ENCODE data around the gene GLB1L3. TPM values are rescaled to one million over a fixed set of nuclear protein-coding genes. Genes with fewer than 3 reads are reported as not detected.

Gene GLB1L3
- total RNA-seq, 4 donors from 2014 or later: 0.16 TPM; not detected in 3

DNA sequence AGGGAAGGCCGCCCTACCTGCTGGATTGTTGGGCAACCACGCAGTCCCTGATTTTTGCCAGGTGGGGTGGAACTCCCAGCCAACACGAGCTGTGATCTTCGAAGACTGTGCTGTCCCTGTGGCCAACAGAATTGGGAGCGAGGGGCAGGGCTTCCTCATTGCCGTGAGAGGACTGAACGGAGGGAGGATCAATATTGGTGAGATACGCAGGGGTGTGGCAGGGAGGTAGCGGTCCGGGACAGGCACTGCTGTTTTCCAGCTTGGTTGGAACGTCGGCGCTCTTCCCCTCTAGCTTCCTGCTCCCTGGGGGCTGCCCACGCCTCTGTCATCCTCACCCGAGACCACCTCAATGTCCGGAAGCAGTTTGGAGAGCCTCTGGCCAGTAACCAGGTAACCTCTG, 15.2 kb upstream of the GLB1L3 start:
- no peak for TF ChIP-seq CTCF (IDR thresholded peaks at IDR 0.05)
- TF ChIP-seq POLR2A (IDR thresholded peaks at IDR 0.05): no peak
- TF ChIP-seq POLR2AphosphoS5 (IDR thresholded peaks at IDR 0.05): no peak
- no peak for TF ChIP-seq EP300 (IDR thresholded peaks at IDR 0.05; ENCODE audit: low read depth)
- intact Hi-C loops (cut with DNase I; ENCODE audit: low total_unique reads) (no loop called here), in situ Hi-C loops (cut with MboI; ENCODE audit: low pct_ligation_motif_present in 1 of 4, low pct_unique_long_range_greater_than_20kb in 1 of 4, low sequenced_read_pairs in 3 of 4) (no loop called here)
- H3K36me3 ChIP-seq: peaks cover 0 to 25% (median 5%) of the 10 kb centered on the region in 4 donors
- H3K9me3 ChIP-seq: no peaks in the 10 kb centered on the region
- H3K4me3 ChIP-seq: no peak overlapping the region
- H3K27ac ChIP-seq: no peak overlapping the region
- DNase-seq: no peak
- WGBS, 2 donors (ENCODE audit: low coverage in 1 of 2): 95% methylated on average over 16 of the region's 16 CpGs; no CpG with 5 or more reads in 1 of the 2 donors
- H3K27me3 ChIP-seq: no peaks in the 10 kb centered on the region
- no peaks in the 10 kb centered on the region for H3K4me1 ChIP-seq

GRCh38 chr11:134261626-134262488, 14.3 kb upstream of the GLB1L3 start:
- Histone ChIP-seq H3K36me3 (peaks cover 0 to 25% (median 5%) of the 10 kb centered on the region in 4 donors), H3K9me3 (no peaks in the 10 kb centered on the region), H3K4me3 (no peak overlapping the region), H3K27me3 (no peaks in the 10 kb centered on the region), H3K4me1 (peaks cover 0 to 4% (median 0%) of the 10 kb centered on the region in 4 donors), H3K27ac (no peak overlapping the region)
- TF ChIP-seq CTCF (IDR thresholded peaks at IDR 0.05): peak; percentile 33 to 50 (median 38)
- TF ChIP-seq EP300 (IDR thresholded peaks at IDR 0.05; ENCODE audit: low read depth): no peak
- no peak for TF ChIP-seq POLR2AphosphoS5 (IDR thresholded peaks at IDR 0.05)
- no peak for TF ChIP-seq POLR2A (IDR thresholded peaks at IDR 0.05)
- intact Hi-C loops (cut with DNase I; ENCODE audit: low total_unique reads) (no loop called here), in situ Hi-C loops (cut with MboI; ENCODE audit: low pct_ligation_motif_present in 1 of 4, low pct_unique_long_range_greater_than_20kb in 1 of 4, low sequenced_read_pairs in 3 of 4) (no loop called here)
- DNase-seq: no peak
- 88% methylated on average over 14 of the region's 14 CpGs; no CpG with 5 or more reads in 1 of the 2 donors for WGBS, 2 donors (ENCODE audit: low coverage in 1 of 2)

DNA sequence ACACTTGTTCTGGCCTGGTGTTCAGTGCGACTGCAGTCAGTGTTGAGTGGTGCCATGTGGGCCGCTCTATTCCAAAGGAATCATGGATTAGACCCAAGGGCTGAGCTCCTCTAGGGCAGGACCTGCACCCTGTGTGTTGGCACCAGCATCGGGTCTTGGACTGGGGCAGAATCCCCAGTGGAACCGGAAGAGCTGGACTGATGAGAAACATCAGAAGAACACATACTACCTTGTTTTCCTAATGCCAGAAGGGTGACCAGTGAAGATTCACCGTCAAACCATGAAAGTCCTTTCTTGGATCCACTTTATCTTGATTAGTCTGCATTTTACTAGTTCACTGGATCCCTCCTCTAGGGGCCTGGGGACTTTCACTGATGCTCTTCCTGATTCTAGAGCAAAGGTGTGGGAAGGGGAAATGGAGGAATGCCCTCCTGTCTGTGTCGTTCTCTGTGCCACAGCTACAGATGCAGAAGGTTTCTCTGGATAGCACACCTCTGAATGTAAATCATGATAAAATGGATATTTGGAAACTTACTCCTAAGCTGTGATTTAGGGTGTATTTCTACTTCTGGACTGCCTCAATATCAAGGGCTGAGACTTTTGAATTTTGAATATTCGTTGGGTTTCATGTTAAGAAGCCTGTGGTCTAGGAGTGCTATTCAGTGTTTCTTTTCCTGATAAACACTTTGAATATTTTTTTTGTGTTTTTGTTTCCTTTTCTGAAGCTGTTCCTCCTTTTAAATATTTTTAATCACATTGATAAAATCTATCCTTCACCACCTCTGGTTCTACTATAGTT, 11.0 kb upstream of the GLB1L3 start:
- TF ChIP-seq CTCF (IDR thresholded peaks at IDR 0.05): no peak
- no peak for TF ChIP-seq POLR2AphosphoS5 (IDR thresholded peaks at IDR 0.05)
- no peak for TF ChIP-seq POLR2A (IDR thresholded peaks at IDR 0.05)
- no peak for TF ChIP-seq EP300 (IDR thresholded peaks at IDR 0.05; ENCODE audit: low read depth)
- Histone ChIP-seq H3K4me1 (peaks cover 0 to 10% (median 0%) of the 10 kb centered on the region in 4 donors), H3K4me3 (no peak overlapping the region), H3K27me3 (peaks cover 6% of the 10 kb centered on the region), H3K9me3 (no peaks in the 10 kb centered on the region), H3K27ac (no peak overlapping the region), H3K36me3 (peaks cover 0 to 25% (median 0%) of the 10 kb centered on the region in 4 donors)
- no peak for DNase-seq
- in situ Hi-C loops (cut with MboI; ENCODE audit: low pct_ligation_motif_present in 1 of 4, low pct_unique_long_range_greater_than_20kb in 1 of 4, low sequenced_read_pairs in 3 of 4): no loop called here
- intact Hi-C loops (cut with DNase I; ENCODE audit: low total_unique reads): no loop called here
- WGBS, 2 donors (ENCODE audit: low coverage in 1 of 2): 88 to 94% methylated on average over 3 to 7 of the region's 7 CpGs

- H3K4me3 ChIP-seq: no peak overlapping the region
- peaks cover 19% of the 10 kb centered on the region for H3K27me3 ChIP-seq
- H3K27ac ChIP-seq: no peak overlapping the region
- no peak for TF ChIP-seq POLR2AphosphoS5 (IDR thresholded peaks at IDR 0.05)
- no peak for TF ChIP-seq CTCF (IDR thresholded peaks at IDR 0.05)
- no peaks in the 10 kb centered on the region for H3K9me3 ChIP-seq
- DNase-seq: no peak
- peaks cover 0 to 13% (median 0%) of the 10 kb centered on the region in 4 donors for H3K36me3 ChIP-seq
- intact Hi-C loops (cut with DNase I; ENCODE audit: low total_unique reads): no loop called here
- WGBS, 2 donors (ENCODE audit: low coverage in 1 of 2): 71 to 83% methylated on average over 1 to 5 of the region's 5 CpGs
- H3K4me1 ChIP-seq: peaks cover 0 to 10% (median 0%) of the 10 kb centered on the region in 4 donors
- in situ Hi-C loops (cut with MboI; ENCODE audit: low pct_ligation_motif_present in 1 of 4, low pct_unique_long_range_greater_than_20kb in 1 of 4, low sequenced_read_pairs in 3 of 4): no loop called here
Measured at GRCh38 chr11:134266440-134266839, 9.7 kb upstream of the GLB1L3 start.
